GM12878 (cell line): ENCODE measurements around the gene SUB1. TPM values are rescaled to one million over a fixed set of nuclear protein-coding genes. Genes with fewer than 3 reads are reported as not detected.

Source experiments
- ATAC-seq: fragments of 200-7000 bp; cut with Tn5 transposase; 3 replicates; pipeline ENCODE4 v1.9.1; 2020; ENCODE audit warnings: mild to moderate bottlenecking, moderate library complexity
- BruUV-seq: library from RNA; stranded (reverse); fragments of 400-500 nt; replicated peaks from 2 replicates; lab custom pipeline; 2021; lab: Mats Ljungman, UMichigan
- CTCF ChIA-PET: fragments of 300-600 bp; sonication (Branson Sonifier 250); formaldehyde crosslinking; extraction: SDS; loops from one replicate; lab custom pipeline; 2021; ENCODE audit warnings: inconsistent platforms; lab: Yijun Ruan, JAX
- POLR2A ChIA-PET: fragments of 350-600 bp; formaldehyde crosslinking; extraction: SDS; loops from one replicate; lab custom pipeline; 2021; ENCODE audit warnings: inconsistent platforms; lab: Charles Lee
- RAD21 ChIA-PET: fragments of 300-600 bp; sonication (Branson Sonifier 250); formaldehyde crosslinking; loops from one replicate; lab custom pipeline; 2023; ENCODE audit warnings: antibody characterized with exemption; ENCODE audit not compliant: unreplicated experiment; lab: Charles Lee
- SMC1A ChIA-PET: fragments of 300-600 bp; sonication (Branson Sonifier 250); formaldehyde crosslinking; loops from one replicate; lab custom pipeline; 2023; ENCODE audit not compliant: unreplicated experiment, uncharacterized antibody; lab: Charles Lee
- DNase-seq: peaks from one replicate; pipeline ENCODE4 v3.0.0-alpha.2; 2011; ENCODE audit warnings: low read depth, low spot score
- FAIRE-seq: peaks from 3 replicates; lab custom pipeline; 2011; peaks lifted over from hg19 to GRCh38; lab: Jason Lieb, UNC
- H2AFZ ChIP-seq: 2 replicates; pipeline ENCODE4 v1.6.0; 2011; ENCODE audit warnings: low read depth, low read length, control low read depth; ENCODE audit not compliant: control insufficient read depth
- H3K27ac ChIP-seq: 2 replicates; pipeline ENCODE4 v1.5.1; 2011; ENCODE audit warnings: control low read depth; ENCODE audit not compliant: control insufficient read depth, insufficient read depth
- H3K27me3 ChIP-seq, 2 experiments: replicated peaks in 1 of 2; 2 replicates each; pipeline versions ENCODE4 v1.6.0 to v1.6.1; 2011; ENCODE audit warnings: low read length in 1 of 2; ENCODE audit not compliant: control insufficient read depth in 2 of 2, insufficient read depth in 2 of 2
- H3K36me3 ChIP-seq, 2 experiments: 2 replicates each; pipeline ENCODE4 v1.5.1; 2011; ENCODE audit warnings: low read length in 1 of 2; ENCODE audit not compliant: control insufficient read depth in 2 of 2, insufficient read depth in 2 of 2
- H3K4me1 ChIP-seq: 2 replicates; pipeline ENCODE4 v1.6.1; 2011; ENCODE audit warnings: mild to moderate bottlenecking, low read length, moderate library complexity, mixed read lengths; ENCODE audit not compliant: control insufficient read depth, insufficient read depth
- H3K4me2 ChIP-seq: 2 replicates; pipeline ENCODE4 v1.6.0; 2011; ENCODE audit warnings: control low read depth; ENCODE audit not compliant: control insufficient read depth, insufficient read depth
- H3K4me3 ChIP-seq: fragments of 200-600 bp; sonication (generic); 2 replicates; pipeline ENCODE4 v1.5.1; 2016
- H3K79me2 ChIP-seq: 2 replicates; pipeline ENCODE4 v1.6.0; 2011; ENCODE audit warnings: low read length; ENCODE audit not compliant: control insufficient read depth, insufficient read depth
- H3K9ac ChIP-seq: 2 replicates; pipeline ENCODE4 v1.8.0; 2011; ENCODE audit warnings: low read length, control low read depth, mixed read lengths; ENCODE audit not compliant: control insufficient read depth, insufficient read depth
- H3K9me3 ChIP-seq: replicated peaks from 3 replicates; pipeline ENCODE4 v1.5.1; 2011; ENCODE audit warnings: mild to moderate bottlenecking, low read length; ENCODE audit not compliant: control insufficient read depth, insufficient read depth
- H4K20me1 ChIP-seq: 2 replicates; pipeline ENCODE4 v1.6.0; 2011; ENCODE audit not compliant: control insufficient read depth, insufficient read depth
- BRCA1 ChIP-seq: IDR thresholded peaks from 2 replicates; pipeline ENCODE4 v1.6.1; 2011; ENCODE audit warnings: low read depth, low read length, improper control_type of control experiment
- CBFB ChIP-seq: IDR thresholded peaks from 2 replicates; pipeline ENCODE4 v1.6.1; 2016; ENCODE audit warnings: antibody characterized with exemption, low read depth
- CBX5 ChIP-seq: sonication (generic); IDR thresholded peaks from 2 replicates; pipeline ENCODE4 v1.6.1; 2016; ENCODE audit warnings: low read depth, moderate library complexity, mild to moderate bottlenecking, inconsistent platforms
- E2F4 ChIP-seq: IDR thresholded peaks from 2 replicates; pipeline ENCODE4 v1.6.1; 2012; ENCODE audit warnings: low read depth, low read length, improper control_type of control experiment
- FOXM1 ChIP-seq: IDR thresholded peaks from 2 replicates; pipeline ENCODE4 v1.6.1; 2012; ENCODE audit warnings: low read depth, mild to moderate bottlenecking, inconsistent platforms, low read length, moderate library complexity
- PAX5 ChIP-seq: IDR thresholded peaks from 2 replicates; pipeline ENCODE4 v1.6.1; 2011; ENCODE audit warnings: low read depth, low read length, borderline replicate concordance
- POLR2A ChIP-seq: IDR thresholded peaks from 2 replicates; pipeline ENCODE4 v1.6.1; 2011; ENCODE audit warnings: low read depth, mild to moderate bottlenecking, low read length
- RCOR1 ChIP-seq: conservative IDR thresholded peaks from 2 replicates; pipeline ENCODE4 v1.6.1; 2012; ENCODE audit warnings: low read depth, low read length, improper control_type of control experiment
- RELA ChIP-seq: fragments of 450-650 bp; IDR thresholded peaks from 2 replicates; pipeline ENCODE4 v1.8.0; 2014; ENCODE audit warnings: borderline replicate concordance; ENCODE audit not compliant: partially characterized antibody
- SKIL ChIP-seq: fragments of 450-650 bp; IDR thresholded peaks from 2 replicates; pipeline ENCODE4 v1.6.1; 2017; ENCODE audit warnings: mild to moderate bottlenecking, low read depth, inconsistent platforms; ENCODE audit not compliant: poor library complexity, severe bottlenecking
- SMAD1 ChIP-seq: fragments of 450-650 bp; IDR thresholded peaks from 2 replicates; pipeline ENCODE4 v1.6.1; 2018; ENCODE audit warnings: mild to moderate bottlenecking, low read depth; ENCODE audit not compliant: partially characterized antibody
- SMARCA5 ChIP-seq: fragments of 450-650 bp; IDR thresholded peaks from 2 replicates; pipeline ENCODE4 v1.6.1; 2017; ENCODE audit warnings: mild to moderate bottlenecking
- SP1 ChIP-seq: IDR thresholded peaks from one replicate; pipeline ENCODE4 v1.6.1; 2011; ENCODE audit warnings: low read depth, low read length
- ZNF217 ChIP-seq: fragments of 450-650 bp; IDR thresholded peaks from 2 replicates; pipeline ENCODE4 v1.6.1; 2017; ENCODE audit warnings: antibody characterized with exemption, mild to moderate bottlenecking
- ZNF622 ChIP-seq: fragments of 450-650 bp; IDR thresholded peaks from 2 replicates; pipeline ENCODE4 v1.6.1; 2017; ENCODE audit warnings: mild to moderate bottlenecking, inconsistent platforms
- ZZZ3 ChIP-seq: IDR thresholded peaks from 2 replicates; pipeline ENCODE4 v1.6.1; 2011; ENCODE audit warnings: low read depth; ENCODE audit not compliant: control insufficient read depth, insufficient read length
- WGBS: methylation state at CpG from one replicate; pipeline ENCODE4 v1.1.6; 2016; ENCODE audit warnings: low lambda C conversion rate; ENCODE audit not compliant: insufficient replicate concordance, insufficient coverage; ENCODE audit errors: missing lambda C conversion rate; 5-methylcytosine and 5-hydroxymethylcytosine counted together
- in situ Hi-C: fragments of 300-500 bp; cut with MboI; formaldehyde crosslinking; loops from 9 replicates; pipeline ENCODE4 v1.14.3; 2018; ENCODE audit warnings: mixed read lengths
- intact Hi-C: fragments of 100-400 bp; cut with micrococcal nuclease; formaldehyde crosslinking; loops from one replicate; pipeline ENCODE4 v1.14.2; 2022; ENCODE audit not compliant: unreplicated experiment
- polyA plus RNA-seq, 11 experiments: library from polyadenylated mRNA; depleted of rRNA in 4 of 11; unstranded in 6 of 11; stranded (reverse) in 5 of 11; fragments of >200 nt; fragmentation: Nextera tagmentation in 4 of 11; fragmentation: Illumina TruSeq in 1 of 11; extraction: Ambion mirVana in 4 of 11; extraction: Trizol in 1 of 11; gene quantifications; 1 replicate in 1 of 11; 2 replicates in 10 of 11; pipeline versions ENCODE4 v1.2.1 to v1.2.3, GENCODE V29; 2011 to 2016; ENCODE audit warnings: inconsistent platforms in 2 of 11, missing spikeins in 2 of 11, low read depth in 1 of 11
- total RNA-seq, 4 experiments: library from RNA; depleted of rRNA in 3 of 4; stranded (reverse); fragments of >200 nt in 3 of 4; fragmentation: Illumina TruSeq in 1 of 4; extraction: Trizol in 1 of 4; gene quantifications; 2 replicates each; pipeline versions ENCODE4 v1.2.1 to v1.2.3, GENCODE V29; 2013 to 2021
- TF ChIP-seq, protein P1 (sequence below): fragments of 450-650 bp; formaldehyde crosslinking; IDR thresholded peaks from 2 replicates; pipeline ENCODE4 v1.4.0; 2022; ENCODE audit warnings: mild to moderate bottlenecking, moderate library complexity

The SUB1 gene
- total and polyA plus RNA-seq, 10 of the 15 experiments (the other 5 are each of a cell fraction or from before 2014, with no cell fraction given) = 468 to 2,785 (median 1,145) TPM

DNA sequence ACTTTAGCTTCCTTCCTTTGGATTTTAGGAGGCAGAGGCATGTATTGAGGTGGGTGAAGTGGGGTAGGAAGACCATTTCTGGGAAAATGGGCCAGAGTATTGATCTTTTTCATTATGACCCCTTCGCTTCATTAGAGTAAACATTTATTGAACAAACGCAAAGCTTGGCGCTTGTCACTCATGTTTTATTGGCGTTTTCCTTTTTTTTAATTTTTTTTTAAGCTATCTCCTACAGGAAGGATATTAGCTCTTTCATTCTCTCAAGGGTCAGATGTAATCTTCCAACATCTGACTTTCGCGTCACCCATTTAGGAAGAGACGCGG lies 273 bp upstream of the SUB1 start (continued):
- TF ChIP-seq SKIL (peak; percentile 33), FOXM1 (no peak), SP1 (no peak), ZNF217 (no peak), RELA (no peak), BRCA1 (no peak), ZNF622 (no peak), CBX5 (no peak), POLR2A (no peak)

DNA sequence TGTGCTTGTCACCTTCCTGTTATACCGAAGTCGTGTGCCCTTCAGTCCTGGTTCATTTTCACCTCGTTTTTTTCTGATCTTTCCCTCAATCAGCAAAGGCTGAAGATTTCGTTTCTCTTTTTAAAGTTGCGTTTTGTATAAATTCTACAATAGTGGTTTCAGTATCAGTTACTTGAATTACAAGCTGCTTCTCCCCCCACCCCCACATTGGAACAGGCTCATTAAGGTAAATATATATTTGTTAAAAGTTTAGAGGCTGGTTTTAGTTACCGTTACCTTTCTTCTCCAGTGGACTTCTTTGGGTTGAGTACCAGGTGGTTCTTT lies 881 bp downstream of the SUB1 start:
- BruUV-seq = no TSS peak
- Histone ChIP-seq H3K4me3 (peak overlapping the region; percentile 81), H3K9ac (peak overlapping the region; percentile 95), H3K79me2 (peaks cover 67% of the 10 kb centered on the region), H2AFZ (no peak overlapping the region), H3K9me3 (no peaks in the 10 kb centered on the region), H4K20me1 (no peaks in the 10 kb centered on the region), H3K4me2 (peak overlapping the region; percentile 79; the same call in 1 of the 2 replicates), H3K36me3 (peaks cover 4 to 27% of the 10 kb centered on the region in 2 experiments), H3K4me1 (peaks cover 36% of the 10 kb centered on the region), H3K27me3 (no peaks in the 10 kb centered on the region), H3K27ac (peak overlapping the region; percentile 79)
- WGBS = 0% methylated on average over 6 of the region's 6 CpGs
- in situ Hi-C loops (no loop called here), intact Hi-C loops (loop anchor here (1.0 kb wide), 1 partner anchor 54 kb away; no protein-coding TSS in a partner anchor)
- no peak for ATAC-seq
- ChIA-PET SMC1A (interaction anchor here (0.7 to 5.4 kb wide), 14 partner anchors 13 to 165 kb away, joined by 3 to 273 read pairs (median 4); no protein-coding TSS in a partner anchor), RAD21 (interaction anchor here (0.5 to 9.1 kb wide), 8 partner anchors 9 to 292 kb away, joined by 3 to 355 read pairs (median 3); no protein-coding TSS in a partner anchor), CTCF (interaction anchor here (0.6 to 5.2 kb wide), 6 partner anchors 15 to 97 kb away, joined by 3 to 44 read pairs (median 4); no protein-coding TSS in a partner anchor), POLR2A (interaction anchor here (1.5 to 1.6 kb wide), 3 partner anchors 13 to 54 kb away, joined by 3 to 11 read pairs (median 5); no protein-coding TSS in a partner anchor)
- no peak for FAIRE-seq
- DNase-seq = peak; percentile 64
- TF ChIP-seq, protein P1, sequence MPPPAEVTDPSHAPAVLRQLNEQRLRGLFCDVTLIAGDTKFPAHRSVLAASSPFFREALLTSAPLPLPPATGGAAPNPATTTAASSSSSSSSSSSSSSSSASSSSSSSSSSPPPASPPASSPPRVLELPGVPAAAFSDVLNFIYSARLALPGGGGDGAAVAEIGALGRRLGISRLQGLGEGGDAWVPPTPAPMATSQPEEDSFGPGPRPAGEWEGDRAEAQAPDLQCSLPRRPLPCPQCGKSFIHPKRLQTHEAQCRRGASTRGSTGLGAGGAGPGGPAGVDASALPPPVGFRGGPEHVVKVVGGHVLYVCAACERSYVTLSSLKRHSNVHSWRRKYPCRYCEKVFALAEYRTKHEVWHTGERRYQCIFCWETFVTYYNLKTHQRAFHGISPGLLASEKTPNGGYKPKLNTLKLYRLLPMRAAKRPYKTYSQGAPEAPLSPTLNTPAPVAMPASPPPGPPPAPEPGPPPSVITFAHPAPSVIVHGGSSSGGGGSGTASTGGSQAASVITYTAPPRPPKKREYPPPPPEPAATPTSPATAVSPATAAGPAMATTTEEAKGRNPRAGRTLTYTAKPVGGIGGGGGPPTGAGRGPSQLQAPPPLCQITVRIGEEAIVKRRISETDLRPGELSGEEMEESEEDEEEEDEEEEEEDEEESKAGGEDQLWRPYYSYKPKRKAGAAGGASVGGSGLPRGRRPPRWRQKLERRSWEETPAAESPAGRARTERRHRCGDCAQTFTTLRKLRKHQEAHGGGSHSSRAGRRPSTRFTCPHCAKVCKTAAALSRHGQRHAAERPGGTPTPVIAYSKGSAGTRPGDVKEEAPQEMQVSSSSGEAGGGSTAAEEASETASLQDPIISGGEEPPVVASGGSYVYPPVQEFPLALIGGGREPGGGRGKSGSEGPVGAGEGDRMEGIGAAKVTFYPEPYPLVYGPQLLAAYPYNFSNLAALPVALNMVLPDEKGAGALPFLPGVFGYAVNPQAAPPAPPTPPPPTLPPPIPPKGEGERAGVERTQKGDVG (CRISPR knock-in tag) = no peak
- TF ChIP-seq SMAD1 (no peak), ZZZ3 (no peak), SMARCA5 (no peak), PAX5 (no peak), E2F4 (no peak), RCOR1 (no peak), CBFB (0 out of 2 replicates have a peak, but pooled peaks have one; percentile 50)
